H9 (cell line): ENCODE measurements around the gene SLC25A22. TPM values are rescaled to one million over a fixed set of nuclear protein-coding genes. Genes with fewer than 3 reads are reported as not detected.

Experiments
- DNase-seq: peaks from one replicate; pipeline ENCODE4 v3.0.0-alpha.2; 2017
- H2AFZ ChIP-seq: one replicate; pipeline ENCODE4 v1.6.1; 2013; ENCODE audit warnings: mild to moderate bottlenecking, low read length, control low read depth, moderate library complexity
- H2AK5ac ChIP-seq: 2 replicates; pipeline ENCODE4 v1.6.1; 2013; ENCODE audit warnings: low read length, control low read depth, mixed read lengths; ENCODE audit not compliant: insufficient read length
- H2BK120ac ChIP-seq: one replicate; pipeline ENCODE4 v1.6.1; 2013; ENCODE audit warnings: low read depth, mild to moderate bottlenecking, low read length, control low read depth, inconsistent platforms; ENCODE audit not compliant: poor library complexity, severe bottlenecking
- H2BK12ac ChIP-seq: 2 replicates; pipeline ENCODE4 v1.6.1; 2013; ENCODE audit warnings: low read length, control low read depth, mixed read lengths, low read depth; ENCODE audit not compliant: insufficient read length
- H2BK15ac ChIP-seq: 2 replicates; pipeline ENCODE4 v1.6.1; 2013; ENCODE audit warnings: low read depth, low read length, control low read depth
- H2BK20ac ChIP-seq: one replicate; pipeline ENCODE4 v1.6.1; 2013; ENCODE audit warnings: low read depth, mild to moderate bottlenecking, low read length, control low read depth, inconsistent platforms; ENCODE audit not compliant: poor library complexity, severe bottlenecking
- H2BK5ac ChIP-seq: 2 replicates; pipeline ENCODE4 v1.6.1; 2013; ENCODE audit warnings: low read length, control low read depth, mixed read lengths; ENCODE audit not compliant: insufficient read length
- H3K14ac ChIP-seq: 2 replicates; pipeline ENCODE4 v1.6.1; 2013; ENCODE audit warnings: low read length, control low read depth; ENCODE audit not compliant: insufficient read depth
- H3K18ac ChIP-seq: 2 replicates; pipeline ENCODE4 v1.6.1; 2013; ENCODE audit warnings: low read depth, mild to moderate bottlenecking, mixed read lengths, low read length, control low read depth; ENCODE audit not compliant: insufficient read length
- H3K23ac ChIP-seq: 2 replicates; pipeline ENCODE4 v1.6.1; 2013; ENCODE audit warnings: low read length, control low read depth, mixed read lengths, low read depth; ENCODE audit not compliant: insufficient read length
- H3K23me2 ChIP-seq: 2 replicates; pipeline ENCODE4 v1.6.1; 2013; ENCODE audit warnings: low read depth, mild to moderate bottlenecking, mixed read lengths, low read length, control low read depth; ENCODE audit not compliant: insufficient read length, poor library complexity, severe bottlenecking
- H3K27ac ChIP-seq: 2 replicates; pipeline ENCODE4 v1.5.1; 2013; ENCODE audit warnings: low read length, control low read depth, mixed read lengths, low read depth; ENCODE audit not compliant: insufficient read length
- H3K27me3 ChIP-seq: 2 replicates; pipeline ENCODE4 v1.6.1; 2013; ENCODE audit warnings: low read length, control low read depth, inconsistent platforms; ENCODE audit not compliant: insufficient read depth
- H3K4ac ChIP-seq: 2 replicates; pipeline ENCODE4 v1.6.1; 2013; ENCODE audit warnings: low read depth, mild to moderate bottlenecking, control low read depth, inconsistent platforms, low read length, moderate library complexity
- H3K4me1 ChIP-seq: 2 replicates; pipeline ENCODE4 v1.6.1; 2013; ENCODE audit warnings: low read length, control low read depth, inconsistent platforms; ENCODE audit not compliant: insufficient read depth
- H3K4me2 ChIP-seq: 2 replicates; pipeline ENCODE4 v1.6.1; 2013; ENCODE audit warnings: low read length, control low read depth, mixed read lengths; ENCODE audit not compliant: insufficient read length, insufficient read depth
- H3K56ac ChIP-seq: 2 replicates; pipeline ENCODE4 v1.6.1; 2013; ENCODE audit warnings: low read depth, mild to moderate bottlenecking, mixed read lengths, low read length, control low read depth; ENCODE audit not compliant: insufficient read length
- H3K79me1 ChIP-seq: 2 replicates; pipeline ENCODE4 v1.6.1; 2013; ENCODE audit warnings: low read depth, mild to moderate bottlenecking, moderate library complexity, low read length, control low read depth, inconsistent platforms; ENCODE audit not compliant: insufficient read depth, poor library complexity, severe bottlenecking
- H3K79me2 ChIP-seq: 2 replicates; pipeline ENCODE4 v1.6.1; 2013; ENCODE audit warnings: low read length, control low read depth, inconsistent platforms; ENCODE audit not compliant: insufficient read depth
- H3K9ac ChIP-seq: 2 replicates; pipeline ENCODE4 v1.6.1; 2013; ENCODE audit warnings: low read length, control low read depth, mixed read lengths; ENCODE audit not compliant: insufficient read length; ENCODE audit errors: extremely low read depth
- H3K9me3 ChIP-seq: one replicate; pipeline ENCODE4 v1.6.1; 2013; ENCODE audit warnings: low read depth, low read length, inconsistent platforms; ENCODE audit not compliant: control insufficient read depth
- H3T11ph ChIP-seq: one replicate; pipeline ENCODE4 v1.6.1; 2013; ENCODE audit warnings: mild to moderate bottlenecking, low read length, control low read depth, inconsistent platforms
- H4K20me1 ChIP-seq: one replicate; pipeline ENCODE4 v1.6.1; 2013; ENCODE audit not compliant: control insufficient read depth, insufficient read length, insufficient read depth
- H4K5ac ChIP-seq: 2 replicates; pipeline ENCODE4 v1.6.1; 2013; ENCODE audit warnings: low read depth, mild to moderate bottlenecking, mixed read lengths, low read length, control low read depth; ENCODE audit not compliant: insufficient read length
- H4K8ac ChIP-seq: replicated peaks from 2 replicates; pipeline ENCODE4 v1.6.1; 2013; ENCODE audit warnings: low read length, control low read depth, mixed read lengths, low read depth; ENCODE audit not compliant: insufficient read length
- H4K91ac ChIP-seq: 2 replicates; pipeline ENCODE4 v1.6.1; 2013; ENCODE audit warnings: low read depth, mild to moderate bottlenecking, moderate library complexity, mixed read lengths, low read length, control low read depth; ENCODE audit not compliant: insufficient read length
- H3K27ac Mint-ChIP-seq, 3 experiments: 2 replicates in 2 of 3; 3 replicates in 1 of 3; pipeline ENCODE4 v1.8.0; 2020 to 2021; ENCODE audit warnings: mixed read lengths in 3 of 3, mild to moderate bottlenecking in 1 of 3, moderate library complexity in 1 of 3
- H3K27me3 Mint-ChIP-seq: 2 replicates; pipeline ENCODE4 v1.8.0; 2021; ENCODE audit warnings: low read depth, mild to moderate bottlenecking, moderate library complexity, mixed read lengths
- H3K36me3 Mint-ChIP-seq, 3 experiments: 2 replicates in 2 of 3; 3 replicates in 1 of 3; pipeline ENCODE4 v1.8.0; 2020 to 2021; ENCODE audit warnings: low read depth in 3 of 3, mixed read lengths in 3 of 3; ENCODE audit not compliant: insufficient read depth in 1 of 3
- H3K4me1 Mint-ChIP-seq, 2 experiments: 2 replicates each; pipeline ENCODE4 v1.8.0; 2020; ENCODE audit warnings: mixed read lengths in 2 of 2
- H3K4me3 Mint-ChIP-seq, 2 experiments: 2 replicates in 1 of 2; 3 replicates in 1 of 2; pipeline ENCODE4 v1.8.0; 2020 to 2021; ENCODE audit warnings: mild to moderate bottlenecking in 2 of 2, mixed read lengths in 2 of 2, moderate library complexity in 1 of 2
- H3K9me3 Mint-ChIP-seq, 2 experiments: 2 replicates in 1 of 2; 3 replicates in 1 of 2; pipeline ENCODE4 v1.8.0; 2020; ENCODE audit warnings: mild to moderate bottlenecking in 2 of 2, mixed read lengths in 2 of 2, moderate library complexity in 1 of 2
- WGBS: extraction: QIAGEN DNeasy Blood & Tissue Kit; methylation state at CpG from one replicate; pipeline ENCODE4 v1.1.7; 2013; ENCODE audit warnings: missing lambda C conversion rate, low lambda C conversion rate, mixed read lengths; ENCODE audit not compliant: insufficient read length; ENCODE audit errors: extremely low coverage; 5-methylcytosine and 5-hydroxymethylcytosine counted together
- total RNA-seq: library from RNA; stranded (reverse); gene quantifications from 2 replicates; pipeline ENCODE4 v1.2.1, GENCODE V29; 2021
- TF ChIP-seq, protein P1 (sequence below): fragments of 200-600 bp; sonication (generic); conservative IDR thresholded peaks from 3 replicates; pipeline ENCODE4 v1.8.0; 2021; ENCODE audit warnings: antibody characterized with exemption, mild to moderate bottlenecking

SLC25A22 gene
- total RNA-seq, 1 experiment from 2014 or later: 51.9 TPM

- Mint-ChIP-seq H3K4me1 (peaks cover 17 to 36% of the 10 kb centered on the region in 2 experiments), H3K36me3 (peaks cover 2 to 22% (median 22%) of the 10 kb centered on the region in 3 experiments; a peak in 6 of 7 replicates), H3K27me3 (peaks cover 7% of the 10 kb centered on the region), H3K27ac (peak overlapping the region in 2 of 3 experiments; percentile 70 to 95; a peak in 3 of 7 replicates), H3K4me3 (peak overlapping the region; percentile 84 to 87), H3K9me3 (no peaks in the 10 kb centered on the region)
- H4K8ac ChIP-seq: no peak overlapping the region
- H3K27ac ChIP-seq: no peak overlapping the region
- H3K18ac ChIP-seq: peak overlapping the region; percentile 18
- H3K79me1 ChIP-seq: peaks cover 2% of the 10 kb centered on the region
- peaks cover 6% of the 10 kb centered on the region for H4K20me1 ChIP-seq
- no peak overlapping the region for H3T11ph ChIP-seq
- H2BK12ac ChIP-seq: no peak overlapping the region
- no peaks in the 10 kb centered on the region; the same call in 1 of the 2 replicates for H3K79me2 ChIP-seq
- H2AFZ ChIP-seq: no peak overlapping the region
- DNase-seq: peak; percentile 96
- peaks cover 12% of the 10 kb centered on the region for H3K23me2 ChIP-seq
- no peak overlapping the region for H3K56ac ChIP-seq
- TF ChIP-seq, protein P1, sequence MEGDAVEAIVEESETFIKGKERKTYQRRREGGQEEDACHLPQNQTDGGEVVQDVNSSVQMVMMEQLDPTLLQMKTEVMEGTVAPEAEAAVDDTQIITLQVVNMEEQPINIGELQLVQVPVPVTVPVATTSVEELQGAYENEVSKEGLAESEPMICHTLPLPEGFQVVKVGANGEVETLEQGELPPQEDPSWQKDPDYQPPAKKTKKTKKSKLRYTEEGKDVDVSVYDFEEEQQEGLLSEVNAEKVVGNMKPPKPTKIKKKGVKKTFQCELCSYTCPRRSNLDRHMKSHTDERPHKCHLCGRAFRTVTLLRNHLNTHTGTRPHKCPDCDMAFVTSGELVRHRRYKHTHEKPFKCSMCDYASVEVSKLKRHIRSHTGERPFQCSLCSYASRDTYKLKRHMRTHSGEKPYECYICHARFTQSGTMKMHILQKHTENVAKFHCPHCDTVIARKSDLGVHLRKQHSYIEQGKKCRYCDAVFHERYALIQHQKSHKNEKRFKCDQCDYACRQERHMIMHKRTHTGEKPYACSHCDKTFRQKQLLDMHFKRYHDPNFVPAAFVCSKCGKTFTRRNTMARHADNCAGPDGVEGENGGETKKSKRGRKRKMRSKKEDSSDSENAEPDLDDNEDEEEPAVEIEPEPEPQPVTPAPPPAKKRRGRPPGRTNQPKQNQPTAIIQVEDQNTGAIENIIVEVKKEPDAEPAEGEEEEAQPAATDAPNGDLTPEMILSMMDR: no peak; the same call in 1 of the 3 replicates
- WGBS: no CpG with 5 or more reads among the region's 25 CpGs
- no peak overlapping the region for H4K91ac ChIP-seq
- no peak overlapping the region for H3K23ac ChIP-seq
- H3K27me3 ChIP-seq: no peaks in the 10 kb centered on the region; the same call in 1 of the 2 replicates
- H3K4ac ChIP-seq: no peak overlapping the region
- H2BK120ac ChIP-seq: no peak overlapping the region
- peak overlapping the region; percentile 75 for H3K4me2 ChIP-seq
- H3K14ac ChIP-seq: no peak overlapping the region
- H2BK5ac ChIP-seq: no peak overlapping the region
- no peak overlapping the region for H2BK15ac ChIP-seq
- no peaks in the 10 kb centered on the region for H3K9me3 ChIP-seq
- no peak overlapping the region for H4K5ac ChIP-seq
- H2AK5ac ChIP-seq: no peak overlapping the region
- peaks cover 2% of the 10 kb centered on the region; the same call in 1 of the 2 replicates for H3K4me1 ChIP-seq
- no peak overlapping the region for H2BK20ac ChIP-seq
- no peak overlapping the region for H3K9ac ChIP-seq
Measured at GRCh38 chr11:843818-844692, 46.0 kb upstream of the SLC25A22 start.
